Mesodermal cell (in vitro differentiated cells): ENCODE data around the gene LDLRAD1.
A peak's percentile ranks its signal among the peaks of the same experiment; 100 is the strongest.
"Not testable (repeated sequence)": the region's sequence is repeated elsewhere in the genome, so short reads cannot be mapped to it uniquely, and the experiment has no call there.

ENCODE experiments used
- H3K27ac ChIP-seq: 2 replicates; pipeline ENCODE4 v1.7.0; 2013; ENCODE audit warnings: mild to moderate bottlenecking, low read depth, low read length, moderate library complexity; ENCODE audit not compliant: severe bottlenecking
- H3K36me3 ChIP-seq: 2 replicates; pipeline ENCODE4 v1.7.1; 2013; ENCODE audit warnings: mild to moderate bottlenecking, low read length, moderate library complexity; ENCODE audit not compliant: control insufficient read depth, insufficient read depth
- H3K4me1 ChIP-seq: one replicate; pipeline ENCODE4 v1.7.1; 2013; ENCODE audit warnings: mild to moderate bottlenecking, low read length; ENCODE audit not compliant: insufficient read depth, control insufficient read depth, poor library complexity, severe bottlenecking
- H3K4me3 ChIP-seq: 2 replicates; pipeline ENCODE4 v1.7.0; 2013; ENCODE audit warnings: low read length, control low read depth, mild to moderate bottlenecking; ENCODE audit not compliant: insufficient read depth, poor library complexity, severe bottlenecking; ENCODE audit errors: extremely low read depth
- H3K9me3 ChIP-seq: 2 replicates; pipeline ENCODE4 v1.7.1; 2013; ENCODE audit warnings: mild to moderate bottlenecking, low read length, moderate library complexity; ENCODE audit not compliant: control insufficient read depth
- WGBS, 2 experiments: methylation state at CpG; one replicate each; pipeline ENCODE4 v1.1.5; 2013; ENCODE audit warnings: missing lambda C conversion rate in 2 of 2; ENCODE audit not compliant: insufficient coverage in 2 of 2; 5-methylcytosine and 5-hydroxymethylcytosine counted together

The LDLRAD1 gene

DNA sequence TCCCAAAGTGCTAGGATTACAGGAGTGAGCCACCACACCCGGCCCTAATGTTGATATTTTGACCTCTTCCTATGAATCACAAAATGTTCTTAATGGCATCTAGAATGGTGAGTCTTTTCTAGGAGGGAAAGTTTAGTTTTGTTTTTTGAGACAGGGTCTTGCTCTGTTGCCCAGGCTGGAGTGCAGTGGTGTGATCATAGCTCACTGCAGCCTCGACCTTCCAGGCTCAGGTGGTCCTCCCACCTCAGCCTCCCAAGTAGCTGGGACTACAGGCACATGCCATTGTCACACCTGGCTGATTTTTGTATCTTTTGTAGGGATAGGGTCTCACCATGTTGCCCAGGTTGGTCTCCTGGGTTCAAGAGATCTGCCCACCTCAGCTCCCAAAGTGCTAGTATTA is 48.7 kb downstream of the LDLRAD1 start:
- 67% methylated on average over 1 of the region's 2 CpGs; no CpG with 5 or more reads in 1 of the 2 experiments for whole genome bisulfite sequencing, 2 experiments

DNA sequence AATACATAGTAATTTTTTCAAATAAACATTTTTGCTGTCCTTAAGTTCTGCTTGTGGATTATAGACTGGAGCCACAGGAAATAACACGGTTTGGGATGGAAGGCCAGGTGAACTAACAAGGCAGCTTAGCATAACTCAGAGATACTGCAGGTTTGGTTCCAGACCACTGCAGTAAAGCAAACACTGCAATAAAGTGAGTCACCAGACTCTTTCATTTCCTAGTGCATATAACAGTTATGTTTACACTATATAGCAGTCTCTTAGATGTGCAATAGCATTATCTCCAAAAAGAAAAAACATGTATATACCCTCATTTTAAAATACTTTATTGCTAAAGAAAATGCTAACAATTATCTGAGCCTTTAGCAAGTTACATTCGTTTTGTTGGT is 49.9 kb downstream of the LDLRAD1 start:
- H3K27ac ChIP-seq = no peak overlapping the region
- H3K36me3 ChIP-seq = peaks cover 92% of the 10 kb centered on the region
- no peaks in the 10 kb centered on the region for H3K4me1 ChIP-seq
- 83 to 100% methylated on average over 1 of the region's 2 CpGs for WGBS, 2 experiments
- H3K4me3 ChIP-seq = no peak overlapping the region
- no peaks in the 10 kb centered on the region for H3K9me3 ChIP-seq

More for the DNA sequence above, 48.7 kb downstream of the LDLRAD1 start:
- not testable (repeated sequence) for H3K27ac ChIP-seq, H3K4me1 ChIP-seq, H3K9me3 ChIP-seq, H3K4me3 ChIP-seq
- peaks cover 83% of the 10 kb centered on the region for H3K36me3 ChIP-seq

DNA sequence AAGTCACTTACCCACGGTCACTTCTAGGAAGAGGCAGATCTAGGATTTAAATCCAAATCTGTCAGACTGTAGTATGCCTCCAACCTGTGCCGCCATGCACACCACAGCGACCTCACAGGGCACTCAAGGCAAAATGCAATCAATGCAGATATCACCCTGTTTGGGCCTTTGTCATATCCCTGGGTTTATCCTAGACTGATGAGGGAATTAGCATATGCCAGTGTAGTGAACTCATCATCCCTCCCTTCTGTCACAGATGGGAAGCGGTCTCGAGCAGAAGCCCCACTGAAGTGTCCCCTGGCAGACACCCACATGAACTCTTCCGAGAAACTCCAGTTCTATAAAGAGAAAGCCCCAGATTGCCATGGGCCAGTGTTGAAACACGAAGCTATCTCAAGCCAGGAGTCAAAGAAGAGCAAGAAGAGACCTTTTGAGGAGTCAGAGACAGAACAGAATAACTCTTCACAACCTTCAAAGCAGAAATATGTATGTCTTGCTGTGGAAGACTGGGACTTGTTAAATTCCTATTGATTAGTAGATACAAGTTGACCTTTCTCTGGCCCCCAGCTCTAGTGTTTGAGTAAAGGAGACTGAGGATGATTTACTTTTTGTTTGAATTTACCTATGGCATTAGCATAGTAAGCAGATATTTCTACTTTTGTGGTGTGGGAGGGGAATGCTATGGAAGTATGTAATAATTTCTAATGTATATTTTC is 50.4 kb downstream of the LDLRAD1 start:
- Histone ChIP-seq H3K9me3 (no peaks in the 10 kb centered on the region), H3K27ac (peak overlapping the region; percentile 10), H3K36me3 (peaks cover 92% of the 10 kb centered on the region), H3K4me1 (no peaks in the 10 kb centered on the region), H3K4me3 (no peak overlapping the region)
- WGBS, 2 experiments = 86 to 90% methylated on average over 4 to 5 of the region's 7 CpGs

DNA sequence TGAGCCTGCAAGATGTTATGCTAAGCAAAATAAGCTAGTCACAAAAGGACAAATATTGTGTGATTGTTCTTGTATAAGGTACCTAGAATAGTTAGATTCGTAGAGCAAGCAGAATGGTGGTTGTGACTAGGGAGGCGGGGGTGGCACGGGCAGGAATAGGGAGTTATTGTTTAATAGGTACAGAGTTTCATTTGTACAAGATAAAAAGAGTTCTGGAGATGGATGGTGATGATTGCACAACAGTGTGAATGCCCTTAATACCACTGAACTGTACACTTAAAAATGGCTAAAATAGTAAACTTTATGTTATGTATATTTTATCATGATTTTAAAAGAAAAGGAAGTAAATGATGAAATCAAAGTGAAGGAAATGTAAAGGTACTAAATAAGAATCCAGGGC is 51.2 kb downstream of the LDLRAD1 start:
- H3K4me3 ChIP-seq = no peak overlapping the region
- H3K36me3 ChIP-seq = peaks cover 92% of the 10 kb centered on the region
- WGBS, 2 experiments = 97 to 100% methylated on average over 1 to 3 of the region's 3 CpGs
- H3K9me3 ChIP-seq = no peaks in the 10 kb centered on the region
- H3K4me1 ChIP-seq = no peaks in the 10 kb centered on the region
- no peak overlapping the region for H3K27ac ChIP-seq

DNA sequence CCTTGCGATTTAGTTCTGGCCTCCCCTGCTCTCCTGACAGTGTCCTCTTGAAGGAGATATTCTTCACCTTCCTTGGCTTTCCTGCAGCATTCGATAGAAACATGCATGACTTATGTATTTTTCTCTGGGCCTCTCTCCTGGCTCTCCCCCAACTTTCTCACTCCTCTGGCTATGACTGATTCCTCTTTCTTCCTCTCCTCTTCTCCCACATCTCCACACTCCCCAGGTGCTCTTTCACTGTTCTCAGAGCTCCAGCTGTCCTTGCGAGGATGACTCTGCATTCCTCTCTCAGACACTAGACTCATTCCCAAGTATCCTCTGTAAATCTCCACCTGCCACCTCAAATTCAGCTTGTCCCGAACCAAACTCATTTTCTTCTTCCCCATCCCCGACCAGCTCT is 53.9 kb downstream of the LDLRAD1 start:
- Histone ChIP-seq H3K4me3 (no peak overlapping the region), H3K36me3 (peaks cover 96% of the 10 kb centered on the region), H3K9me3 (no peaks in the 10 kb centered on the region), H3K27ac (no peak overlapping the region), H3K4me1 (no peaks in the 10 kb centered on the region)
- 88 to 89% methylated on average over 5 of the region's 5 CpGs for WGBS, 2 experiments

DNA sequence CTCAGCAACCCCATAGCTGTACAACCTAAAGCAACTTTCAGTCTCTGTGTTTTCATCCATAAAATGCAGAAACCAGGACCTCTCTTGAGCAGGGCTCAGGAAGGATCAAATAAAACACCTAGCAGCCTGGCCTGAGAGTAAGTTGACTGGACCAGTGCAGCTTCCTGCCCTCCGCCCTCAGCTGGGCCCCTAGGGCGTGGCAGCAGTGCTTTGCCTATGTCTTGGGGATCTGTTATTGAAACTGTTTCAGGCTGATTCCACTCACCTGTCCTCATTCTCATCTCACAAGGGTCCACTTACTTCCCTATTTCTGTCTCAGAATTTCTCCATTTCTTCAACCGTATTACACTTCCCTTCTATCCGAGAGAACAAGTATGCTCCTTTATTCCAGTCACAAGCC is 54.5 kb downstream of the LDLRAD1 start:
- Histone ChIP-seq H3K36me3 (peaks cover 92% of the 10 kb centered on the region), H3K9me3 (no peaks in the 10 kb centered on the region), H3K4me3 (no peak overlapping the region), H3K4me1 (no peaks in the 10 kb centered on the region), H3K27ac (no peak overlapping the region)
- 96 to 97% methylated on average over 4 of the region's 4 CpGs for WGBS, 2 experiments

DNA sequence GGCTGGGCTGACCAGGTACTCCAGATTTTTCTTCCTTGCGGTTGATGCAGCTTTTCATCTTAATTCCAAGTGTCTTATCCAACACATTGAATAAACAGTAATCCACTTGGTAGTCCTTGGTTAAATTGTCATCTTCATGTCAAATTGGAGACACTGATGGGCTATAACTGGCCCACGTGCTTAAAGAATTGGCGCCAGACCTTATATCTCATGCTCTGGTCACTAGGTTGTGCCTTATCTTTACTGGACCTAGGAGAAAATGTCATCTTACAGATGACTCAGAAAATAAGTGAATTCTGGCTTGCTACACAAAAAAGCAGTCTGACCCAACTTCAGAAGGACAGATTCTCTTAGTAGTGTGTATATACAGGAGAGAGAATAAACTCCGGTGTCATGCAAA is 55.6 kb downstream of the LDLRAD1 start:
- H3K36me3 ChIP-seq = peaks cover 89% of the 10 kb centered on the region
- no peaks in the 10 kb centered on the region for H3K9me3 ChIP-seq
- peaks cover 3% of the 10 kb centered on the region for H3K4me1 ChIP-seq
- no peak overlapping the region for H3K4me3 ChIP-seq
- H3K27ac ChIP-seq = no peak overlapping the region
- WGBS, 2 experiments = 96 to 100% methylated on average over 3 to 4 of the region's 4 CpGs

DNA sequence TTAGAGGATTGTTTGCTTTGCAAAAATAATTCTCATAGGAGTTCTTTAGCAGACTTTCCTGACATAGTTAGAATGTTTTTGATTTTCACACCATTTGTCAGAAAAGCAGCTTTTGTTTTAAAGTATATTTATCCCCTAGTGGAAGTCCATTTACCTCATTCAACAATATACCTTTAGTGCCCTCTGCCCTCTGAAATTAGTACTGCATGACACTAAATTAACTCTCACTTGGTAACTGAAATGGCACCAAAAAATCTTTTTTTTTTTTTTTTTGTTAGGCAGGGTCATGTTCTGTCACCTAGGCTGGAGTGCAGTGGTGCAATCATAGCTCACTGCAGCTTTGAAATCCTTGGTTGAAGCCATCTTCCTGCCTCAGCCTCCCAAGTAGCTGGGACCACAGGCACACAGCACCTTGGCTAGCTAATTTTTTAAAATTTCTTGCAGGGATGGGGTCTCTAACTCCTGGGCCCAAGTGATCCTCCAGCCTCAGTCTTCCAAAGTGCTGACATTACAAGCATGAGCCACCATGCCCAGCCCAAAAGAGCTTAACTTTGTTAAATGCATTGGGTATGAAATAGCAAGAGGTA is 58.2 kb downstream of the LDLRAD1 start:
- Histone ChIP-seq H3K4me1 (peaks cover 17% of the 10 kb centered on the region), H3K36me3 (peaks cover 83% of the 10 kb centered on the region), H3K27ac (no peak overlapping the region), H3K9me3 (no peaks in the 10 kb centered on the region), H3K4me3 (no peak overlapping the region)
